Body of pancreas (tissue), 4 donors: ENCODE measurements around the gene RASGRF2. TPM values are rescaled to one million over a fixed set of nuclear protein-coding genes. Genes with fewer than 3 reads are reported as not detected.

Experiments
- ATAC-seq: fragments of 150-250 bp; one replicate; pipeline ENCODE4 v1.9.1; 2016
- DNase-seq, 4 donors: peaks; one replicate each; pipeline ENCODE4 v3.0.0-alpha.2; 2019
- H3K27ac ChIP-seq, 4 donors: fragments of 200-600 bp; sonication (generic); 1 replicate in 3 of 4; 2 replicates in 1 of 4; pipeline versions ENCODE4 v1.5.1 to v1.6.1; 2016 to 2019; ENCODE audit warnings: mild to moderate bottlenecking in 1 of 4, mixed read lengths in 1 of 4, moderate library complexity in 1 of 4
- H3K27me3 ChIP-seq, 2 donors: fragments of 200-600 bp; sonication (generic); one replicate each; pipeline ENCODE4 v1.6.0; 2016; ENCODE audit warnings: mild to moderate bottlenecking in 1 of 2
- H3K36me3 ChIP-seq, 2 donors: fragments of 200-600 bp; sonication (generic); replicated peaks in 1 of 2; 2 replicates each; pipeline ENCODE4 v1.5.1; 2016; ENCODE audit warnings: low read depth in 2 of 2; ENCODE audit not compliant: insufficient read depth in 1 of 2
- H3K4me1 ChIP-seq: fragments of 200-600 bp; sonication (generic); one replicate; pipeline ENCODE4 v1.6.0; 2016
- H3K4me3 ChIP-seq, 2 donors: fragments of 200-600 bp; sonication (generic); 1 replicate in 1 of 2; 2 replicates in 1 of 2; pipeline ENCODE4 v1.5.1; 2016 to 2019
- H3K9me3 ChIP-seq, 3 donors: fragments of 200-600 bp; sonication (generic); 1 replicate in 2 of 3; 2 replicates in 1 of 3; pipeline ENCODE4 v1.5.1; 2016
- CTCF ChIP-seq, 7 experiments: fragments of 450-650 bp in 4 of 7; fragments of 200-600 bp in 3 of 7; sonication (generic) in 3 of 7; IDR thresholded peaks; one replicate each; pipeline ENCODE4 v1.5.1; 2016 to 2019; ENCODE audit warnings: antibody characterized with exemption in 7 of 7
- POLR2A ChIP-seq, 3 donors: fragments of 450-650 bp; IDR thresholded peaks; one replicate each; pipeline ENCODE4 v1.6.1; 2016; ENCODE audit warnings: antibody characterized with exemption in 3 of 3, mild to moderate bottlenecking in 2 of 3
- WGBS, 2 donors: methylation state at CpG; one replicate each; pipeline ENCODE4 v1.1.5; 2017; 5-methylcytosine and 5-hydroxymethylcytosine counted together
- intact Hi-C: fragments of 100-400 bp; cut with DNase I; formaldehyde crosslinking; loops from one replicate; pipeline ENCODE4 v1.15.1; 2023
- total RNA-seq, 2 donors: library from RNA; depleted of rRNA; stranded (reverse); fragments of >200 nt; gene quantifications; one replicate each; pipeline ENCODE4 v1.1.0, GENCODE V29; 2016

Gene RASGRF2
- total RNA-seq, 2 donors from 2014 or later: 1.6 to 3.6 TPM

GRCh38 chr5:80967500-80968181, 7.5 kb downstream of the RASGRF2 start:
- Histone ChIP-seq H3K27me3 (no peaks in the 10 kb centered on the region), H3K4me3 (no peak overlapping the region), H3K4me1 (no peaks in the 10 kb centered on the region), H3K36me3 (no peaks in the 10 kb centered on the region), H3K9me3 (no peaks in the 10 kb centered on the region), H3K27ac (no peak overlapping the region)
- intact Hi-C loops: no loop called here
- ATAC-seq (peak; percentile 27), DNase-seq (peak in 2 of 4 donors; percentile 17 to 19)
- 31 to 51% methylated on average over 2 of the region's 2 CpGs for WGBS, 2 donors
- TF ChIP-seq CTCF (IDR thresholded peaks at IDR 0.05) (no peak), POLR2A (IDR thresholded peaks at IDR 0.05) (no peak)

GRCh38 chr5:80973027-80973426, 12.9 kb downstream of the RASGRF2 start:
- intact Hi-C loops: no loop called here
- no peak for ATAC-seq
- WGBS, 2 donors: 67 to 94% methylated on average over 4 of the region's 4 CpGs

GRCh38 chr5:80975065-80975464, 14.9 kb downstream of the RASGRF2 start:
- DNase-seq (no peak), ATAC-seq (no peak)
- 61 to 64% methylated on average over 5 of the region's 5 CpGs for WGBS, 2 donors

More at GRCh38 chr5:80973027-80973426, 12.9 kb downstream of the RASGRF2 start:
- Histone ChIP-seq H3K9me3 (no peaks in the 10 kb centered on the region), H3K4me3 (no peak overlapping the region), H3K4me1 (no peaks in the 10 kb centered on the region), H3K36me3 (no peaks in the 10 kb centered on the region), H3K27ac (no peak overlapping the region), H3K27me3 (no peaks in the 10 kb centered on the region)
- TF ChIP-seq POLR2A (IDR thresholded peaks at IDR 0.05) (no peak), CTCF (IDR thresholded peaks at IDR 0.05) (no peak)
- DNase-seq: no peak

GRCh38 chr5:80976985-80977384, 16.8 kb downstream of the RASGRF2 start:
- no peak for TF ChIP-seq POLR2A (IDR thresholded peaks at IDR 0.05)
- TF ChIP-seq CTCF (IDR thresholded peaks at IDR 0.05): no peak
- Histone ChIP-seq H3K36me3 (no peaks in the 10 kb centered on the region), H3K4me3 (no peak overlapping the region), H3K27ac (no peak overlapping the region), H3K4me1 (no peaks in the 10 kb centered on the region), H3K9me3 (no peaks in the 10 kb centered on the region), H3K27me3 (no peaks in the 10 kb centered on the region)
- intact Hi-C loops: no loop called here
- ATAC-seq (no peak), DNase-seq (no peak)
- 53 to 58% methylated on average over 4 of the region's 4 CpGs for WGBS, 2 donors

More at GRCh38 chr5:80975065-80975464, 14.9 kb downstream of the RASGRF2 start:
- H3K36me3 ChIP-seq: no peaks in the 10 kb centered on the region
- H3K4me1 ChIP-seq: no peaks in the 10 kb centered on the region
- no peaks in the 10 kb centered on the region for H3K27me3 ChIP-seq
- no peak overlapping the region for H3K27ac ChIP-seq
- H3K9me3 ChIP-seq: no peaks in the 10 kb centered on the region
- H3K4me3 ChIP-seq: no peak overlapping the region
- intact Hi-C loops: no loop called here
- TF ChIP-seq POLR2A (IDR thresholded peaks at IDR 0.05): no peak
- no peak for TF ChIP-seq CTCF (IDR thresholded peaks at IDR 0.05)

- Histone ChIP-seq H3K9me3 (no peaks in the 10 kb centered on the region), H3K4me3 (no peak overlapping the region), H3K36me3 (no peaks in the 10 kb centered on the region), H3K27ac (no peak overlapping the region), H3K27me3 (no peaks in the 10 kb centered on the region), H3K4me1 (no peaks in the 10 kb centered on the region)
- no peak for TF ChIP-seq POLR2A (IDR thresholded peaks at IDR 0.05)
- TF ChIP-seq CTCF (IDR thresholded peaks at IDR 0.05): no peak
- DNase-seq (no peak), ATAC-seq (no peak)
- intact Hi-C loops: no loop called here
- WGBS, 2 donors: 87 to 90% methylated on average over 1 of the region's 1 CpG
Measured at GRCh38 chr5:80977764-80978163, 17.6 kb downstream of the RASGRF2 start.
